H7 (cell line): ENCODE results near the gene MAP3K2. TPM values are rescaled to one million over a fixed set of nuclear protein-coding genes. Genes with fewer than 3 reads are reported as not detected.
"Not testable (repeated sequence)": the region's sequence is repeated elsewhere in the genome, so short reads cannot be mapped to it uniquely, and the experiment has no call there.

Experiments
- DNase-seq: peaks from one replicate; pipeline ENCODE4 v3.0.0; 2012
- H3K27me3 ChIP-seq: 2 replicates; pipeline ENCODE4 v1.6.0; 2011; ENCODE audit warnings: mild to moderate bottlenecking, low read length; ENCODE audit not compliant: control insufficient read depth, insufficient read depth
- H3K36me3 ChIP-seq: replicated peaks from 2 replicates; pipeline ENCODE4 v1.5.1; 2011; ENCODE audit warnings: low read length; ENCODE audit not compliant: control insufficient read depth, insufficient read depth
- H3K4me3 ChIP-seq: 2 replicates; pipeline ENCODE4 v1.5.1; 2011; ENCODE audit warnings: low read depth, mild to moderate bottlenecking, control low read depth, low read length, moderate library complexity; ENCODE audit not compliant: insufficient read depth
- total RNA-seq: library from RNA; depleted of rRNA; stranded (reverse); fragments of >200 nt; shearing (Covaris generic); gene quantifications from 2 replicates; pipeline ENCODE4 v1.2.3, GENCODE V29; 2014

MAP3K2 gene
- total RNA-seq, 1 experiment from 2014 or later: 18.0 TPM

- H3K27me3 ChIP-seq: no peaks in the 10 kb centered on the region
- H3K4me3 ChIP-seq: no peak overlapping the region
- no peaks in the 10 kb centered on the region for H3K36me3 ChIP-seq
- DNase-seq: no peak
Observed at GRCh38 chr2:127361929-127362885, 25.6 kb downstream of the MAP3K2 start.

GRCh38 chr2:127360242-127360641 lies 27.5 kb downstream of the MAP3K2 start:
- no peak for DNase-seq
- Histone ChIP-seq H3K4me3 (no peak overlapping the region), H3K27me3 (no peaks in the 10 kb centered on the region), H3K36me3 (no peaks in the 10 kb centered on the region)

DNA sequence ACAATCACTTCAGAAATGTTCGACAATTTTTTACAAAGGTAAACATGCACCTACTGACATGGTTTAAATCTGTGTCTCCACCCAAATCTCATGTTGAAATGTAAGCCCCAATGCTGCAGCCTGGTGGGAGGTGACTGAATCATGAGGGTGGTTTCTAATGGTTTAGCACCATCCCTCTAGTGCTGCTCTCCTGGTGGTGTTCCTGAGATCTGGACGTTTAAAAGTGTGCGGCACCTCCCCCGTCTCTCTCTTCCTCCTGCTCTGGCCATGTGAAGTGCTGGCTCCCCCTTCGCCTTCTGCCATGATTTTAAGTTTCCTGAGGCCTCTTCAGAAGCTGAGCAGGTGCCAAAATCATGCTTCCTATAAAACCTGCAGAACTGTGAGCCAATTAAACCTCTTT lies 28.3 kb downstream of the MAP3K2 start:
- Histone ChIP-seq H3K36me3 (no peaks in the 10 kb centered on the region), H3K27me3 (no peaks in the 10 kb centered on the region), H3K4me3 (no peak overlapping the region)
- no peak for DNase-seq

- DNase-seq: no peak
- H3K4me3 ChIP-seq: no peak overlapping the region
- H3K27me3 ChIP-seq: no peaks in the 10 kb centered on the region
- H3K36me3 ChIP-seq: no peaks in the 10 kb centered on the region
Observed at GRCh38 chr2:127358971-127359370, 28.8 kb downstream of the MAP3K2 start.

- H3K27me3 ChIP-seq: no peaks in the 10 kb centered on the region
- no peaks in the 10 kb centered on the region for H3K36me3 ChIP-seq
- no peak overlapping the region for H3K4me3 ChIP-seq
- DNase-seq: no peak
Observed at GRCh38 chr2:127358044-127358443, 29.7 kb downstream of the MAP3K2 start.

GRCh38 chr2:127357591-127357990 lies 30.2 kb downstream of the MAP3K2 start:
- Histone ChIP-seq H3K4me3 (no peak overlapping the region), H3K36me3 (no peaks in the 10 kb centered on the region), H3K27me3 (no peaks in the 10 kb centered on the region)
- no peak for DNase-seq

DNA sequence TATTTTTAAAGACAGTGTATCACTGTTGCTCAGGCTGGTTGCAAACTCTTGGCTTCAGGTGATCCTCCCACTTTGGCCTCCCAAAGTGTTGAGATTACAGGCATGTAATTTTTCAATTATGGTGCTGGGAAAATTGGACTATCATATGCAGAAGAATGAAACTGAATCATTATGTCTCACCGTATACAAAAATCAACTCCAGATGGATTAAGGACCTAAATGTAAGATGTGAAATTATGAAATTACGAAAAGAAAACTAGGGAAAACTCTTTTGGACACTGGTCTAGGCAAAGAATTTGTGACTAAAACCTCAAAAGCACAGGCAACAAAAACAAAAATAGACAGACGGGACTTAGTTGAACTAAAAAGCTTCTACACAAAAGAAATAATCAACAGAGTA lies 31.2 kb downstream of the MAP3K2 start:
- H3K27me3 ChIP-seq: no peaks in the 10 kb centered on the region
- DNase-seq: no peak
- no peaks in the 10 kb centered on the region for H3K36me3 ChIP-seq
- H3K4me3 ChIP-seq: no peak overlapping the region

DNA sequence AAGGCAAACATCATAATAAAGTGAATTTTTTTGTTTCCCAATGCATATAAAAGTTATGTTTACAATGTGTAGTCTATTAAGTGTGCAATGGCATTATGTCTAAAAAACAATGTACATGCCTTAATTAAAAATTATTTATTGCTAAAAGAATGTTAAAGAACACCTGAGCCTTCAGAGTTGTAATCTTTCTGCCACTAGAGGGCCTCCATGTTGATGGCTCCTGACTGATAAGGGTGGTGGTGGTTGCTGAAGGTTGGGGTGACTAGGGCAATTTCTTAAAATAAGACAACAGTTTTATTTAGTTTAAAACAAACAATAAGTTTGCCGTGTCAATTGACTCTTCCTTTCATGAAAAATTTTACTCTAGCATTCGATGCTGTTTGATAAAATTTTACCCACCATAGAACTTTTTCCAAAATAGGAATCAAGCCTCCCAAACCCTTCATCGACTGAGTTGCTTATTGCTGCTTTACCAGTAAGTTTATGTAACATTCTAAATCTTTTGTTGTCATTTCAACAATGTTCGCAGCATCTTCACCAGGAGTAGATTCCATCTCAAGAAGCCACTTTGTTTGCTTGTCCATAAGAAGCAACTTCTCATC lies 32.3 kb downstream of the MAP3K2 start:
- Histone ChIP-seq H3K27me3 (no peaks in the 10 kb centered on the region), H3K36me3 (no peaks in the 10 kb centered on the region), H3K4me3 (no peak overlapping the region)
- peak; percentile 51 for DNase-seq

GRCh38 chr2:127353873-127354676 lies 33.7 kb downstream of the MAP3K2 start:
- H3K27me3 ChIP-seq, H3K4me3 ChIP-seq, DNase-seq, H3K36me3 ChIP-seq: not testable (repeated sequence)

DNA sequence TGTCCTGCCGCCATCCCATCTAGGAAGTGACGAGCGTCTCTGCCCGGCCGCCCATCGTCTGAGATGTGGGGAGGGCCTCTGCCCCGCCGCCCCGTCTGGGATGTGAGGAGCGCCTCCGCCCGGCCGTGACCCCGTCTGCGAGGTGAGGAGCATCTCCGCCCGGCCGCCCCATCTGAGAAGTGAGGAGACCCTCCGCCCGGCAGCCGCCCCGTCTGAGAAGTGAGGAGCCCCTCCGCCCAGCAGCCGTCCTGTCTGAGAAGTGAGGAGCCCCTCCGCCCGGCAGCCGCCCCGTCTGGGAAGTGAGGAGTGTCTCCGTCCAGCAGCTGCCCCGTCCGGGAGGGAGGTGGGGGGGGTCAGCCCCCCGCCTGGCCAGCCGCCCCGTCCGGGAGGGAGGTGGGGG lies 34.6 kb downstream of the MAP3K2 start:
- not testable (repeated sequence) for H3K36me3 ChIP-seq, DNase-seq, H3K27me3 ChIP-seq, H3K4me3 ChIP-seq

DNA sequence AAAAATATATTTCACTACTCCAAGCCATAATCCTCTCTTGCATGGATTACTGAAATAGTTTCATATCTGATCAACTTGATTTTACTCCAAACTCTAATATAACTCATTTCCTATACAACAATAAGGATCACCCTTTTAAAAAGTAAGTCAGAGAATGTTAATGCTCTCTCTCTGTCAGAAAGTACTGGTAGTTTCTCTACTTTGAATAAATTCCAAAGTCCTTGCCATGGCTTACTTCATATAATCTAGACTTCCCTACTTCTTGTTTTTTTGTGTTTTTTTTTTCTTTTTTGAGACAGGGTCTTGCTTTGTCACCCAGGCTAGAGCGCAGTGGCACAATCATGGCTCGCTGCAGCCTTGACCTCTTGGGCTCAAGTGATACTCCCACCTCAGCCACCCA lies 36.2 kb downstream of the MAP3K2 start:
- H3K36me3 ChIP-seq: no peaks in the 10 kb centered on the region

GRCh38 chr2:127348426-127349000 lies 39.3 kb downstream of the MAP3K2 start:
- Histone ChIP-seq H3K27me3 (no peaks in the 10 kb centered on the region), H3K36me3 (no peaks in the 10 kb centered on the region)
- no peak for DNase-seq

More for the DNA sequence above, 36.2 kb downstream of the MAP3K2 start:
- no peak for DNase-seq
- Histone ChIP-seq H3K4me3 (no peak overlapping the region), H3K27me3 (no peaks in the 10 kb centered on the region)

GRCh38 chr2:127347734-127348392 lies 39.9 kb downstream of the MAP3K2 start:
- Histone ChIP-seq H3K36me3 (no peaks in the 10 kb centered on the region), H3K27me3 (no peaks in the 10 kb centered on the region), H3K4me3 (no peak overlapping the region)
- DNase-seq: no peak

More at GRCh38 chr2:127348426-127349000, 39.3 kb downstream of the MAP3K2 start:
- no peak overlapping the region for H3K4me3 ChIP-seq

DNA sequence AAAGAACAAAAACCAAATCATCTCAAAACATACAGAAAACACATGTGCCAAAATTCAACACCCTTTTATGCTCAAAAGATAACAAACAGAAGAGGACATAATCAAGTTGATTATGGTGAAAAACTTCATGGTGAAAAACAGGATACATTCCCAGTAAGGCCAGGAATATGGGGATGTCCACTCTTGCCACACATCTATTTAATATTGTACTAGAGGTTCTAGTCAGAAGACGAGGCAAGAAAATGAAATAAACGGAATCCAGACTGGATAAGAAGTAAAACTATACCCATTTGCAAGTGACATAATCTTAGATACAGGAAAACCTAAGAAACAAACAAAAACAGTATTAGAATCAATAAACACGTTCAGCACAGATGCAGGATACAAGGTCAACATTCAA lies 40.8 kb downstream of the MAP3K2 start:
- Histone ChIP-seq H3K4me3 (no peak overlapping the region), H3K36me3 (no peaks in the 10 kb centered on the region), H3K27me3 (no peaks in the 10 kb centered on the region)
- DNase-seq: no peak
